Renal pelvis (tissue), 4 donors: ENCODE data around the gene GRIK3. TPM values are rescaled to one million over a fixed set of nuclear protein-coding genes. Genes with fewer than 3 reads are reported as not detected.

Experiments
- DNase-seq: peaks from one replicate; pipeline ENCODE4 v3.0.0-alpha.2; 2013
- polyA plus RNA-seq, 3 donors: library from polyadenylated mRNA; unstranded; fragments of 120-200 nt; gene quantifications; one replicate each; pipeline ENCODE4 v1.2.1, GENCODE V29; 2013; ENCODE audit not compliant: insufficient read length in 3 of 3

GRIK3 gene
- polyA plus RNA-seq, 3 donors, result 3.2 to 4.0 (median 3.3) TPM

- no peak for DNase-seq
Observed at GRCh38 chr1:37015713-37016112, 18.6 kb downstream of the GRIK3 start.

DNA sequence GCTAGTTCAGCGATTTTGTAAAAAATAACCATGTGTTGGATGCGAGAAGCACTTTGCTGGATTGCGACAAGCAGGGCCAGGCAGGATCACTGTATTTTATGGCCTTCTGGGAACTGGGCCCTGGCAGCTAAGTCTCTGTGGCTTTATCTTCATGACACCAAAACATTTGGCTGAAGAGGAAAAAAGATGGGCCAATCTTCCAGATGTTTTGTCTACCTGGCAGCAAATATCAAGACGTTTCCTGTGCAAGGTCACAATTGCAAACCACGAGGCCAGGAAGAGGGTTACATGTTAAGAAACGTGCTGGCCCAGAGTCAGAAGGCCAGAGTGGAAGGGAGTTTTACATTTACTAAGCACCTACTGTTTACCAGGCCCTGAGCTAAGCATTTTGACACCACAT is 22.1 kb downstream of the GRIK3 start:
- DNase-seq, result no peak

DNA sequence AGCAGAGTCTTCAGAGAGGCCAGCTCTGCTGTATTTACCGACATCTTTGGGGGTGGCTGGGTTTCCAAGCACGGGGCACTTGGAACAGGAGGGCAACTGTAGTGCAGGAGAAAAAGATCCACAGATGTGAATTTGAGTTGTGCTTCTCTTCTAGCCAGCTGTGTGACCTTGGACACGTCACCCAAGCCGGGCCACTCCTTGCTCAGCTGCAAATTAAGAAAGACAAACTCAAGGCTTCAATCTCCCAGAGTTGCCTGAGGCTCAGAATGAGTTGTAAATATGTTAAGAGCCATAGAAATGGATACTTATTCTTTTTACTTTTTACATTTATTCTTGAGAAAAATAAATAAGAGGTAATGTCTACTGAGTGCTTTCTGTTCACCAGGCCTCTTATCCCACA is 24.3 kb downstream of the GRIK3 start:
- no peak for DNase-seq

GRCh38 chr1:37009521-37009920 is 24.8 kb downstream of the GRIK3 start:
- DNase-seq, result no peak

GRCh38 chr1:37006132-37006868 is 28.0 kb downstream of the GRIK3 start:
- DNase-seq, result no peak

DNA sequence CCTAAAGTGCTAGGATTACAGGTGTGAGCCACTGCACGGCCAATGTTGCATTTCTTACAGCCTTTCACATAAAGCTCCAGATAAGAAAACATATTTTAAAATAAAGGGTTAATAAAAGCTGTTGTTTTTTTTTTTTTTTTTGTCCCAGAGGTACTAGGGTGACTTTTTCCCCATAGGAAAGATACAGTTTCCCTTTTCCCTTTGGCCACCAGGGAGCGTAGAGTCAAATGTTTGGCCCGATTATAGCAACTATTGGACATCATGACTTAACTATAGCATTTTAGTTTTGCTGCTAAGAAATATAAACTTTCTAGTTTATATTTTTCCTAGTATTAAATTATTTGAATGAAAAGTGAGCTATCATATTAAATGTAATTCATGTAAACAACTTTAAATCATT is 31.4 kb downstream of the GRIK3 start:
- DNase-seq, result no peak

GRCh38 chr1:37001703-37002102 is 32.6 kb downstream of the GRIK3 start:
- DNase-seq, result no peak

DNA sequence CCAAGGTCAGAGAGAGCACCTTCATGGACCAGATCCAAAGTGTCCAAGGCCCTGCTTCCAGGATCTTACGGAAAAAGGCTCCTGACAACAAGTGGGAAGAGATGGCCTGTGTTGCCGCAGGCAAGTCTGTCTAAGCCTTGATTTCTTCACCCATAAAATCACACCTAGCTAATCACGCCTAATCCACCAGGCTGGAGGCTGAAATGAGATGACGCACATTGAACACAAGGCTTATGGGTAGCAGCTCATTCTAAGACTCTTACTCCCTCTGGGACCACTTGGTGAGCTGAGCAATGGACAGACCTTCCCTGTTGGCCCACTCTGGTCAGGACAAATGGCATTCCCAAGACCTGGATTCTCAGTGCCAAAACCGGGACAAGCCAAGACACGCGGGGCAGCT is 38.2 kb downstream of the GRIK3 start:
- no peak for DNase-seq

GRCh38 chr1:36994868-36995267 is 39.4 kb downstream of the GRIK3 start:
- no peak for DNase-seq

DNA sequence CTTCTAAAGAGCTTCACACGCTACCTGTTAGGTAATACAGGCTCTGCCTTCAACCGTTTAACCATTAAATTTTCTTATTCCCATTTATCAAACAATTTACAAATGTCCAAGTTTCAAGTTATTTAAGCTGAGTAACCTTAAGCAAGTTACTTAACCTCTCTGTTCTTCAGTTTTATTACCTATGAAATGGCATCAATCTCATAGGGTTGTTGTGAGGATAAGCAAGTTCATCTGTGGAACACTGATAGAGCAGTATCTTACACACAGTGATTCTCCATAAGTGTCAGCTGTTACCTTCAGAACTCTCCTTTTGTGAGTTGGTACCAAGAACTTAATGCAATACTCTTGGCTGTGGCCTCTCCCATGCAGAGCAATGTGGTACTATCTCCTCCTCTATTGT is 40.0 kb downstream of the GRIK3 start:
- no peak for DNase-seq

- DNase-seq, result no peak
Observed at GRCh38 chr1:36992139-36992943, 42.0 kb downstream of the GRIK3 start.

GRCh38 chr1:36991551-36991950 is 42.8 kb downstream of the GRIK3 start:
- no peak for DNase-seq

DNA sequence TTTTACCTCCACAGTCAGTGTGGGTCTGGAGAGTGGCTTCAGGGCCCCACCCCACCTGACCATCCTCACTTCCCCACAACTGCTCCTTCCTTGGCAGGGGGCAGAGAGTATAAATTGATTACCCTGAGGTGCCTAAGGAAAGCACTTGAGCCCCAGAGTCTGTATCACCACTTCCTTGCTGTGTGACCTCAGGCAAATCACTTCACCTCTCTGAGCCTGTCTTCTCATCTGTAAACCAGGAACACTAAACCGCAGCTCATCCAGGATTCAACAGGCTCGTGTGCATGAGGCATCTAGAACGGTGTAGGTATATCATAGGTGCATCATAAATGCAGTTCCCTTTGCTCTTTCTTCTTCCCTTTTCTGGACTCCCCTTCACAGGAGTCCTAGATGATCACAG is 43.4 kb downstream of the GRIK3 start:
- DNase-seq, result no peak

GRCh38 chr1:36989241-36989640 is 45.1 kb downstream of the GRIK3 start:
- DNase-seq, result no peak

DNA sequence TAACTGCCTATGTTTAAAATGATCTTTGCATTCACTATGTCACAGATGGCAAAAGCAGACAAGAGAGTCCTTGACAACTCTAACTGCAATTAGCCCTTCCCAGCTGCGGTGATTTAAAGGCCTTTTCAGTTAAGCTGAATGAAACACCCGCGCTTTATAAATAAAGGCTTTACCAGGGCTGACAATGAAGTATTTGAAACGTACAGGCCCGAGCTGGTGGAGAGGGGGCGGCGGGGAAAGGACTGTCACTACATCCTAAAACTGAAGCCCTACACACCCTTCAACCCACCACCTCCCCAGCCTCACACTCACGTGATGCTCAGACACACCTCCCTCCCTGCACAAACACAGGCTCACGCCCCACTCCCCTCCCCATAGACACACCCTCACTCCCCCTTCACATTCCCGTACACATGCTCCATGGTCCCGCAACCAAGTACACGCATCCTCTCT is 45.5 kb downstream of the GRIK3 start:
- no peak for DNase-seq

DNA sequence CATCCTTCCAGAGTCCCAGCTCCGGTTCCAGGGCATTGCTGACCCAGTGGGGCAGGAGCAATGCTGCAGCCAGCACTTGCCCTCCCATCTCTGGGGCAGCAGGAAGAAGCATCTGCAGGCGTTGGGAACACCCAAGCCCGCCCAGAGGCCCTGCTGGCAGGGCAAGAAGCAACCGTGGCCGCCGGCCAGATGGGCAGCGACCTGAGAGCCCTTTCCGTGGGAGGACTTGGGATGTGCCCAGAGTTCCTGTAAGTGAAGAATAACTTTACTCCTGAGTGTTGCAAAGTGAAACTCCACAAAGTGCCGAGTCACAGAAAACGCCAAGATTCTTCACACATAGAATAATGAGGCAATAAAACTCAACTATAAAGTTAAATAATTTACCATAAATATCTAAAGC is 46.0 kb downstream of the GRIK3 start:
- DNase-seq, result no peak

DNA sequence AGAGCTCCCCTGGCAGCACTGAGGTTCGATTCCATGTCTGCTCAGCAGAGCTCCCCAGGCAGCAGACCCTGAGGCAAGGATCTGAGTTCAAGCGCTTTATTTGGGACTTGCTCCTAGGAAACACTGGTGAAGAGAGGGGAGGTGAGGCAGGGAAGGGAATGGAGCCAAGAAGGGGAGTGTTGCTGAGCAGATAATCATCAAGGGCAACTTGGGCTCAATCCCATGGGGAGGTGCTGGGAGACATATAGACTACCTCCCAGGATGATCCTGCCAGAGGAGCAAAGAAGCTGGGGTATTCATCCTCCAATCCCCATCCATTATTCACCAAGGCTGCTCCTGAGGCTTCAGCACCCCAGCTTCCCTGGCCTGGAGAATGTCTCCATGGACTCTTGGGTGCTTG is 47.0 kb downstream of the GRIK3 start:
- no peak for DNase-seq

DNA sequence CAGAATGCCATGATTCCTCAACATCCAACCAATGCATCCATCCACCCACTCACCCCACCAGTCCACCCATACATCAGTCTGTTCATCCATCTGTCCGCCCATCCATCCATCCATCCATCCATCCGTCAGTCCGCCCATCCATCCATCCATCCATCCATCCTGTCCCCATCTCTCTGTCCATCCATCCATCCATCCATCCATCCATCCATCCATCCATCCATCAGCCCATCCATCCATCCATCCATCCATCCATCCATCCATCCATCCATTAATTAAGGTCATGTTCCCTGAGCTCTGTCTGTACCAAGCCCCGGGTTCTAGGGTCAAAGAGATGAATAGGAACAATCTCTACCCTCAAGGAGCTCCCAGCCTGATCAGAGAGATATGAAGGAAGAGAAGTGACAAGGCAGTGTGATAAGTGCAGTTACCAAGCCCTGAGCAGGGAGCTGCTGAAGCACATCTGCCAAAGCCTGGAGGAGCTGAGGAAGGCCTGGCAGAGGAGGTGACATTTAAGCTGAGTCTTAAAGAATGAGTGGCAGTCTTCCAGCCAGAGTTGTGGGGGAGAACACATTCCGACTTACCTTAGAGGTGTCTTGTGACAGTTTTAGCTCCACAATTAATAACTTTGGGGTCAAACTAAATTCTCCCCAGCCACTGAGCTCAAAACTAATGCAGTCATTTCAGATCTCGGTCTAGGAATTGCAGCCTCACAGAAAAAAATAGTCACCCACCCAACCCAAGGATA is 47.9 kb downstream of the GRIK3 start:
- DNase-seq, result no peak

- DNase-seq, result no peak
Observed at GRCh38 chr1:36984675-36985074, 49.6 kb downstream of the GRIK3 start.

DNA sequence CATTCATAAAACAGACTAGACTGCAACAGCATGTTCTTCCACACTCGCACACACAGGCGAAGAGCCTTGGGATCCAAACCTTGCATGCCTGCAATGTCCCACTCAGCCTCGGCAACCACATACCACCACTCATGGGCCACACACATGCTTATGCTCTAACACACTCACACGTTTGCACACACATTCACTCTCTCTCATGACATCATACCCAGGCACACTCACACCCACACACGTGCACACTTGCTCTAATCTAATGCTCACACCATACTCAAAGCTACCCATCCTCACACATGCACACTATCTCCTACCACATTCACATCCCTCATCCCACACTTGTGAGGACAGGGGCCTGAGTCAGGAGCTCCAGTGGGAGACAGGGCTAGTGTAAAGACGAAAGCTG is 50.3 kb downstream of the GRIK3 start:
- DNase-seq, result no peak

GRCh38 chr1:36982709-36983108 is 51.6 kb downstream of the GRIK3 start:
- no peak for DNase-seq

DNA sequence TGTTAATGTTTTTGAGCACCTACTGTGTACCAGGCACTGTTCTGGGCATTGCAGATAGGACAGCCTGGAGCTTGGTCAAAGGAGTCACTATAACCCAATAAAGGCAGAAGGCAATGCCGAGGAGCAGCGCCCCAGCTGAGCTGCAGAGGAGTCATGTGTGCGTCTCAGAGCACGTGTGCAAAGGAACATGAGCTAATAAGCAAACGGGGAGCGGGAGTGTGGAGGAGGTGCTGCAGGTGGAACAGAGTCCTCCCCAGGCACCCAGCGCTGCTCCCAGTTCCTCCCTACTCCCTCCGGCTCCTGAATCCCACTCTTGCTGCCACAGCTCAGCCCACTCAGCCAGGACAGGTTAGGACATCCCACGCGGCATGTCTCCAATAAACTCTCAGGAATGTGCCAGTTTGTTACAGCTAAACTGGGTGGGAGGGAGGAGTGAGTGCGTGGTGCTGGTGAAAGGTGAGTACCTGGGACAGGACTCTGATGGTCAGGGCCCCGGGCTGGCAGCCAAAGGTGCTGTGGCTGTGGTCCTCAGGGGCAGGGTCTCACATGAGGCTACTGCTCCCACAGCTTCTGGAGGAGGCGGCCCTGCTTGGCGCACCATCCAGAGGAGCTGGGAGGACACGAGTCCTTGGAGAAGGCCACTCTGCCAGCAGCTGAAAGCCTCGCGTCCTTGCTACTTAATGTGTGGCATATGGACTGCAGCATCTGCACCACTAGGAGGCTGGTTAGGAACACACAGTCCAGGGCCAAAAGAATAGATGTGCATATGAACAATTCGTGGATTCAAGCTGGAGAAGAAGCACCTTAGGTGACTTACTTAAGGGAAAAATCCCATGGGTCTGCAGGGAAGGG is 52.3 kb downstream of the GRIK3 start:
- no peak for DNase-seq
